Karpas-422 (cell line): ENCODE results near the gene ZC3H4. TPM values are rescaled to one million over a fixed set of nuclear protein-coding genes. Genes with fewer than 3 reads are reported as not detected.

Experiments used
- DNase-seq: peaks from one replicate; pipeline ENCODE4 v3.0.0-alpha.2; 2015
- H2AFZ ChIP-seq: fragments of 200-600 bp; sonication (generic); 2 replicates; pipeline ENCODE4 v1.6.1; 2014; ENCODE audit warnings: antibody characterized with exemption, low read length, mixed read lengths
- H3K27ac ChIP-seq: fragments of 200-600 bp; sonication (generic); 2 replicates; pipeline ENCODE4 v1.5.1; 2014; ENCODE audit warnings: mild to moderate bottlenecking, low read length, moderate library complexity
- H3K27me3 ChIP-seq: fragments of 200-600 bp; sonication (generic); 2 replicates; pipeline ENCODE4 v1.6.1; 2014; ENCODE audit warnings: low read length, mixed read lengths
- H3K36me3 ChIP-seq: fragments of 200-600 bp; sonication (generic); 2 replicates; pipeline ENCODE4 v1.6.1; 2014; ENCODE audit warnings: low read length, mixed read lengths; ENCODE audit not compliant: insufficient read depth
- H3K4me1 ChIP-seq: fragments of 200-600 bp; sonication (generic); 2 replicates; pipeline ENCODE4 v1.6.1; 2014; ENCODE audit warnings: mild to moderate bottlenecking, low read length, mixed read lengths
- H3K4me2 ChIP-seq: fragments of 200-600 bp; sonication (generic); 2 replicates; pipeline ENCODE4 v1.6.1; 2014; ENCODE audit warnings: low read length, low read depth, mild to moderate bottlenecking; ENCODE audit not compliant: poor library complexity, severe bottlenecking
- H3K4me3 ChIP-seq: fragments of 200-600 bp; sonication (generic); 2 replicates; pipeline ENCODE4 v1.5.1; 2014; ENCODE audit warnings: mild to moderate bottlenecking, antibody characterized with exemption, low read length, mixed read lengths
- H3K79me2 ChIP-seq: fragments of 200-600 bp; sonication (generic); 2 replicates; pipeline ENCODE4 v1.6.1; 2014; ENCODE audit warnings: mild to moderate bottlenecking, low read length, mixed read lengths
- H3K9ac ChIP-seq: fragments of 200-600 bp; sonication (generic); 2 replicates; pipeline ENCODE4 v1.6.0; 2014; ENCODE audit warnings: low read length
- H3K9me2 ChIP-seq: fragments of 200-600 bp; sonication (generic), shearing (Covaris generic); replicated peaks from 2 replicates; pipeline ENCODE4 v1.6.0; 2014; ENCODE audit warnings: mild to moderate bottlenecking, low read length, moderate library complexity; ENCODE audit not compliant: insufficient read depth
- H3K9me3 ChIP-seq: fragments of 300-700, 200-600 bp; sonication (generic); 2 replicates; pipeline ENCODE4 v1.6.1; 2014; ENCODE audit warnings: low read length, mixed read lengths
- H4K20me1 ChIP-seq: fragments of 200-600 bp; sonication (generic); 2 replicates; pipeline ENCODE4 v1.6.1; 2014; ENCODE audit warnings: mild to moderate bottlenecking, antibody characterized with exemption, low read length, low read depth; ENCODE audit not compliant: insufficient read depth
- total RNA-seq: library from RNA; depleted of rRNA; stranded (reverse); fragments of >200 nt; shearing (Covaris generic); gene quantifications from 2 replicates; pipeline ENCODE4 v1.2.3, GENCODE V29; 2014; ENCODE audit warnings: low replicate concordance

The ZC3H4 gene
- total RNA-seq, 1 experiment from 2014 or later = 13.0 TPM

DNA sequence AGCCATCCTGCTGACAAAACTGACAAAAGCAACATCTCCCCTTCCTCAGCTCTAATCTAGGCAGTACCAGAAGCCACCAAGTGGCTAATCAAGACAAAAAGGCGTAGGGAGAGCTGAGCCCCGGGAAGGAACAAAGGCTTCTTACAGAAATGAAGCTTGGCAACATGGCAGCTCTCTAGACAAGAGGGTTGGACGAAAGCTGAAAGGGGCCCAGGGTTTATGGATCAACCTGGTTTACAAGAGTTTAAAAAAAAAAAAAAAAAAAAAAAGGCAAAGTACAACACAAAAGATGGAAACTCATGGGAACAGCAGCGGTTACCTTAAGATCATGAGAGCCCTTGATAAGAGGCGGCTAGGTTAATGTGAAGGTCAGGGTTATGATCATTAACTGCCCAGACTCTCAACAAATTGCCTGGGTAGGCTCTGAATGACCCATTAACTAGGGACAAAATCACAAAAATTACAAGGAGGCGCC lies 14.0 kb downstream of the ZC3H4 start:
- H3K4me2 ChIP-seq = no peak overlapping the region

DNA sequence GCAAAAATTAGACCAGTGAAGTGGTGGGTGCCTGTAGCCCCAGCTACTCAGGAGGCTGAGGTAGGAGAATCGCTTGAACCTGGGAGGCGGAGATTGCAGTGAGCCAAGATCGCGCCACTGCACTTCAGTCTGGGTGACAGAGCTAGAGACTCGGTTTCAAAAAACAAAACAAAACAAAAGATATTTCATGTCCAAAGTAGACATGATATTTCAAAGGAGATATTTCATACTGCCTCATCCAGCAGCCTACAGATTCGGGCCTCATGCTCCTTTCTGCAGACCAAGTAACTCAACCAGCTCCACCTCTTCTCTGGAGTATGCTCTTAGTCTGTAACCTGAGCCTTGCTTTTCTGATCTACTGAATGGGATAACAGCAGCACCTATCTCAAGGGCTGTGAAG lies 15.0 kb downstream of the ZC3H4 start:
- H4K20me1 ChIP-seq = peaks cover 41% of the 10 kb centered on the region
- H3K9me2 ChIP-seq = no peaks in the 10 kb centered on the region
- no peaks in the 10 kb centered on the region for H3K9me3 ChIP-seq
- no peak overlapping the region for H3K9ac ChIP-seq
- no peak for DNase-seq
- H3K4me3 ChIP-seq = no peak overlapping the region
- H3K4me1 ChIP-seq = no peaks in the 10 kb centered on the region
- no peak overlapping the region for H3K4me2 ChIP-seq
- H3K27me3 ChIP-seq = no peaks in the 10 kb centered on the region
- peaks cover 96% of the 10 kb centered on the region for H3K79me2 ChIP-seq
- no peak overlapping the region for H2AFZ ChIP-seq
- peaks cover 26% of the 10 kb centered on the region for H3K36me3 ChIP-seq
- no peak overlapping the region for H3K27ac ChIP-seq

More for the DNA sequence above, 14.0 kb downstream of the ZC3H4 start:
- no peaks in the 10 kb centered on the region for H3K9me2 ChIP-seq
- H3K4me3 ChIP-seq = no peak overlapping the region
- H3K4me1 ChIP-seq = no peaks in the 10 kb centered on the region
- H3K9me3 ChIP-seq = no peaks in the 10 kb centered on the region
- H3K27me3 ChIP-seq = no peaks in the 10 kb centered on the region
- H2AFZ ChIP-seq = no peak overlapping the region
- H3K79me2 ChIP-seq = peaks cover 90% of the 10 kb centered on the region
- H4K20me1 ChIP-seq = peaks cover 35% of the 10 kb centered on the region
- H3K27ac ChIP-seq = no peak overlapping the region
- DNase-seq = no peak
- peaks cover 21% of the 10 kb centered on the region for H3K36me3 ChIP-seq
- no peak overlapping the region for H3K9ac ChIP-seq

DNA sequence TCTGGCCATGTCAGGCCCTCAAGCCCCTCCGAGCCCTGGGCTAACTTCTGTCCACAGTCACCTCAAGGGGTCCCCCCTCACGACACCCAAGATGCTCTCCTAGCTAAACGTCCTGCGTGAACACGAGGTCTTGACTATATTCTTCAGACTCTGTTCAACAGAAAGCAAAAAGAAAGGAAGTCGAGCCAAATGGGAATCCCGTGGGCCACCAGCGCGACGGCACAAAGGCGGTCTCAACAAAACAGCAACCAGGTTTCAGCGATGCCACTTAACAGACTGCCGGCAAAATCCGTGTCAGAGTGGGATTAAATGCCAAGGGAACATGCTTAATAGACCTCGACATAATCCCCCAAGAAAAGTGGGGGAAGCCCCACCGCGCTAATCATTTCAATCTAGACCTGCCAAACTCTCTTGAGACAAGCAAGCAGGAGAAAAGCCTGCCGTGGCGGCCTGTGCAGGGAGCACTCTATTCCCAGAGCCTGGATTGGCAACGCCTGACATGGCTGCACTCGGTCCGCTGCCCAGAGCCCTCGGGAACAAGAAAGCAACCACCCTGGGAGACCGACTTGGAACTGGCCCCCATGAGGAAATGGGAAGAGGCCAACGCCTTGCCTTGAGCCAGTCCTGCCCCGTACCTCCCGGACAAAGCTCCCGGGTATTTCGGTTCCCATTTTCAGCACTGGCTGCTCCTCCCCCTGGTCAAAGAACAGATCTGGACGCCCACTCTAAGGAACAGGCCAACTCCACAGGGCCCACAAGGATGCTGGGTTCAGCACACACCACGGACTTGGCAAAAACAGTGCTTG lies 16.0 kb downstream of the ZC3H4 start:
- Histone ChIP-seq H3K79me2 (peaks cover 93% of the 10 kb centered on the region), H3K4me1 (no peaks in the 10 kb centered on the region), H3K9me2 (no peaks in the 10 kb centered on the region), H3K27ac (no peak overlapping the region), H3K4me2 (no peak overlapping the region), H3K9ac (no peak overlapping the region), H2AFZ (no peak overlapping the region), H3K36me3 (peaks cover 31% of the 10 kb centered on the region), H3K9me3 (no peaks in the 10 kb centered on the region), H3K27me3 (no peaks in the 10 kb centered on the region), H4K20me1 (peaks cover 44% of the 10 kb centered on the region), H3K4me3 (no peak overlapping the region)
- DNase-seq = no peak

- H4K20me1 ChIP-seq = peaks cover 43% of the 10 kb centered on the region
These were observed 16.9 kb downstream of the ZC3H4 start for GRCh38 chr19:47096721-47097120.

DNA sequence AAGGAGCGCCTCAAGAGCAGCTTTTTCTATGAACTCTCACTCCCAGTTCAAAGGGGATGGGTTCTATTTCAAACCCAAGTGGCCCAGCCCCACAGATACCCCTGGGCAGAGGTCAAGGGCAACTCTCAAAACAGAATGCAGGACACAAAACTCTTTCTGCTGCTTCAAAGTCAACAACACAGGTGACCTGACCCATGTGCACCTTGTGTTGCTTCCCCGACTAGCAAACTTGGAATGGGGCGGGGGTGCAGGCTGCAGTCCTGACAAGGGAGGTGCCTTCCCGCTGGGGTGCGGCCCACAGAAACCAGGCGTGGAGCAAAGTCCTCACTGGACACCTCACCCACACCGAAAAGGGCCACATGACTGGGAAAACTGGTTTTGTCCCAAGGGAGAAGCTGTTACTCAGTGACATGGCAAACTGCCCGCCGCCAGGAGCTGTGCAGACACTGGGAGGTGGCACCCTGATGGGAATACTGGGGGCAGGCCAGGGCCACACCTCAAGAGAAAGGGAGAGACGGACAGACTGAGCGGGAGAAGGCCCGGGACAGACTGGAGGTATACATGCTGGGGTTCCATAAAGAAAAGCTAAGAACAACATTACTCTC lies 17.4 kb downstream of the ZC3H4 start:
- no peak overlapping the region for H3K4me3 ChIP-seq
- no peaks in the 10 kb centered on the region for H3K4me1 ChIP-seq
- peaks cover 43% of the 10 kb centered on the region for H4K20me1 ChIP-seq
- no peak for DNase-seq
- no peaks in the 10 kb centered on the region for H3K27me3 ChIP-seq
- peaks cover 37% of the 10 kb centered on the region for H3K36me3 ChIP-seq
- no peaks in the 10 kb centered on the region for H3K9me2 ChIP-seq
- H3K27ac ChIP-seq = no peak overlapping the region
- no peaks in the 10 kb centered on the region for H3K9me3 ChIP-seq
- H3K4me2 ChIP-seq = no peak overlapping the region
- no peak overlapping the region for H2AFZ ChIP-seq
- H3K9ac ChIP-seq = no peak overlapping the region
- peaks cover 88% of the 10 kb centered on the region for H3K79me2 ChIP-seq

More at GRCh38 chr19:47096721-47097120, 16.9 kb downstream of the ZC3H4 start:
- Histone ChIP-seq H3K9ac (no peak overlapping the region), H3K36me3 (peaks cover 37% of the 10 kb centered on the region), H3K4me2 (no peak overlapping the region), H3K9me2 (no peaks in the 10 kb centered on the region), H3K79me2 (peaks cover 91% of the 10 kb centered on the region), H3K27ac (no peak overlapping the region), H3K9me3 (no peaks in the 10 kb centered on the region), H3K4me3 (no peak overlapping the region), H3K27me3 (no peaks in the 10 kb centered on the region), H2AFZ (no peak overlapping the region), H3K4me1 (no peaks in the 10 kb centered on the region)
- no peak for DNase-seq

DNA sequence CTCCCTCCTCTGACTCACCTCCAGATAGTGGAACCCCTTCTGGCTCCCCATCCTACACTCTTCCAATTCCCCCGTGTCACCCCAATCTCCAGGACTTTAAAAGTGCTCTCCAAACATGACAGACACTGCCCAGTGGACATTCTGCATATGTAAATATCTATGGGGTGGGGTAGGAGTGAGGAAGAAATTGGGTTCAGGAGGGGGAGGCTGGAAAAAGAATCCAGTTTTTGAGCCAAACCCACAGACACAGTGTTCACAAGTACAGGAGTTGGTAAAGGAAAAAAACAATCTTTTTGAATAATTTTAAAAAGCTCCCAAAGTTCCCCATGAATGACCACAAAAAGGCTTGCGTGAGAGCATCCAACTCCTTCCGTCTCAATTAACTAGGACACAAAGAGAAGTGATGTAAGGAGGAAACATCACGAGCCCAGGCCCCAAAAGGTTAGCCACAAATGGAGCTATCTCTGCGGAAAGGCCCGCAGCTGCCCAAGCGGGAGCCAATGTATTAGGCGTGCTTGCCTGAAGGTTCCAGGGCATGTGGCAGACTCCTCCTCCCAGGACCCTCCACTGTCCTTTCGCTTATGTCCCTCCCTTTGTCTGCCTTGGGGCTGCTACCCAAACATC lies 18.0 kb downstream of the ZC3H4 start:
- Histone ChIP-seq H3K27me3 (no peaks in the 10 kb centered on the region), H3K27ac (no peak overlapping the region), H3K9me3 (no peaks in the 10 kb centered on the region), H3K36me3 (peaks cover 39% of the 10 kb centered on the region), H3K79me2 (peaks cover 84% of the 10 kb centered on the region), H4K20me1 (peaks cover 43% of the 10 kb centered on the region), H3K4me2 (no peak overlapping the region), H3K4me3 (no peak overlapping the region), H3K9me2 (no peaks in the 10 kb centered on the region), H2AFZ (no peak overlapping the region), H3K9ac (no peak overlapping the region), H3K4me1 (no peaks in the 10 kb centered on the region)
- DNase-seq = no peak

DNA sequence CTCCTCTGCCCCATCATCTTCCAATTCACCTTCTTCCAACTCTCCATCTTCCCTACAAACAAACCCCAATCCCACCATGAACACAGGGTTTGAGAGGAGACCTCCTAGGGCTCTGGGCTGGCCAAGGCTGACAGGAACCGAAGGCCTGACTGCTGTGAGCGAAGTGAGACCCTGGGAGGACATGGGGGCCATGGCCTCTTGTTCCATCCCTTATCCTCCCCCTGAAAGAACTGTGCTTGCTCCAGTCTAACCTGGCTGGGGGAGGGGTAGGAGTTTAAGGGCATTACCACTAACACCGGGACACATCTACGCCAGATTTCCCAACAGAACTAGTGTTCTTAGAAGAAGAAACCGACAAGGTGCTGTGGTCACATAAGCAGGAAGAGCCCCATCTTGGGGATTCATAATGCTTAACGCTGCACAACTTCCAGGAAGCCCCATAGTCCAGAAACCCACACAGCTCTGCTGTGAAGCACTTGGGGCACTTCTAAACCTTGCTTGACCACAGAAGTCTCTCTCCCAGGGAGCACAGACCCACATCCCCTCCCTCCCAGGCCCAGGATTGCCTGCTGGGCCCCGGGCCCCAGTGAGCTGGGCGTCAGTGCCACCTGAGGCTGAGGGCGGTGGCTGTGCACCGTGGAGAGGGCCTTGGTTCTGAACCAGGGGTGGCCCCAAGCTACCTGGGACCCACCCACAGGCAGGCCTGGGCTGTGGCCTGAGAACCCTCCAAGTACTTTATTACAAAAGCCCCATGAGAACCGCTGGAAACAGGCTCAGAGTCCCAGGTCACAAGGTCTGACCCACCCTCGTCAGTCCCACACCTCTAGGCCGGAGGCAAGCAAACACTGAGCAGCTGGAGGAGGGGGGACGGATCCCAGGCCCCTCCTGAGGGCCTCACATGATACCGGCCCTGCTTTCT lies 18.8 kb downstream of the ZC3H4 start:
- H3K27ac ChIP-seq = no peak overlapping the region
- peaks cover 83% of the 10 kb centered on the region for H3K79me2 ChIP-seq
- H3K4me2 ChIP-seq = no peak overlapping the region
- no peaks in the 10 kb centered on the region for H3K27me3 ChIP-seq
- H2AFZ ChIP-seq = no peak overlapping the region
- DNase-seq = no peak
- no peak overlapping the region for H3K9ac ChIP-seq
- no peaks in the 10 kb centered on the region for H3K9me3 ChIP-seq
- no peaks in the 10 kb centered on the region for H3K9me2 ChIP-seq
- H3K4me1 ChIP-seq = no peaks in the 10 kb centered on the region
- peaks cover 43% of the 10 kb centered on the region for H3K36me3 ChIP-seq
- H3K4me3 ChIP-seq = no peak overlapping the region
- H4K20me1 ChIP-seq = peaks cover 43% of the 10 kb centered on the region
